Activated CD4-positive, alpha-beta T cell treated with anti-CD3 and anti-CD28 coated beads for 48 hours (primary cell): ENCODE measurements around the gene GAK.
A peak's percentile ranks its signal among the peaks of the same experiment; 100 is the strongest.

Experiments used
- DNase-seq: peaks from one replicate; pipeline ENCODE4 v3.0.0-alpha.2; 2020

Gene GAK

DNA sequence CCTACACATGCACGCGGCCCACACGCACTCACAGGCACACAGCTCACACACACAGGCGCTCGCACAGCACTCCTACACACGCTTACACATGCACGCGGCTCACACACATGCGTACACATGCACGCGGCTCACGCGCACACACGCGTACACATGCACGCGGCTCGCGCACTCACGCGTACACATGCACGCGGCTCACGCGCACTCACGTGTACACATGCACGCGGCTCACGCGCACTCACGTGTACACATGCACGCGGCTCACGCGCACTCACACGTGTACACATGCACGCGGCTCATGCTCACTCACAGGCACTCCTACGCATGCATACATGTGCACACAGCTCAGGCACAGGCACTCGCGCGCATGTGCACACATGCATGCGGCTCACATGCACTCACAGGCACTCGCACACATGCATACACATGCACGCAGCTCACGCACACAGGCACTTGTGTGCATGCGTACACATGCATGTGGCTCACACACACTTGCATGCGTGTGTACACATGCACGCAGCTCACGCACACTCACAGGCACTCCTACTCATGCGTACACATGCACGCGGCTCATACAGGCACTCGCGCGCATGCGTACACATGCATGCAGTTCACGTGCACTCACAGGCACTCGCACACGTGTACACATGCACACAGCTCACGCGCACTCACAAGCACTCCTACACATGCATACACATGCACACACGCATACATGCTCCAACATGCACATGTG, 44.9 kb downstream of the GAK start:
- DNase-seq = no peak

DNA sequence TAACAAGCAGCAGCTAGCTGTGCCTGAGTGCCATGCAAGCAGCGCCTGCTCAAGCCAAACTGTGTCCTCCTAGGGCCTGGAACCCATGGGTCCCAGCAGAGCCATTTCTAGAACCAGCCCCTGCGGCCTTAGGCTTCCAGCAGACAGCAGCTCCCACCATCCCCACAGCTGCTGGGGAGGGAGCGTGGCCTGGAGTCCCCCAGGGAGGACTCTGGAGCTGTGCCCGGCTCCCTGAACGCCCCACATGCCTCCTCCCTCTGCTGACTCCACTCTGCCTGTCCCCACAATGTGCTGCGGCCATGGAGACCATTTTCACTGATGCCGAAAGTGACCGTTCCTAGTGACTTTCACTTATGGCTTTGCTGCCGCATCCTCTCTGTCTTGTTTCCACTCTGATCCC, 45.9 kb downstream of the GAK start:
- DNase-seq = no peak

DNA sequence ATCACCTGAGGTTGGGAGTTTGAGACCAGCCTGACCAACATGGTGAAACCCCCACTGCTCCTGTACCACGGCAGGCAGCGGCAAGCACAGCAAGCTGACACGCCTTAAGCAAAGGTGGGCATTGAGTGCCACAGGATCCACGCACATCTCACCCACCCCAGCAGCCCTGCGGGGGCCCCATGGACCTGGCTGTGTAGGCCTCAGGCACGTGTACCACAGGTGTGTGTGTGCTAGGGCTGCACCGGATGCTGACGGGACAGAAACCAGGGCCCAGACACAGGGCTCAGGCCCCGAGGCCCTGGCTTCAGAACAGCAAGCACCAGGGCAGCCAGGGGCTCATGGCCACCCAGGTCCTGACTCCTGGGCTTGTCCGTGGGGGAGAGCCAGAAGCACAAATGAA, 46.8 kb downstream of the GAK start:
- DNase-seq = no peak

DNA sequence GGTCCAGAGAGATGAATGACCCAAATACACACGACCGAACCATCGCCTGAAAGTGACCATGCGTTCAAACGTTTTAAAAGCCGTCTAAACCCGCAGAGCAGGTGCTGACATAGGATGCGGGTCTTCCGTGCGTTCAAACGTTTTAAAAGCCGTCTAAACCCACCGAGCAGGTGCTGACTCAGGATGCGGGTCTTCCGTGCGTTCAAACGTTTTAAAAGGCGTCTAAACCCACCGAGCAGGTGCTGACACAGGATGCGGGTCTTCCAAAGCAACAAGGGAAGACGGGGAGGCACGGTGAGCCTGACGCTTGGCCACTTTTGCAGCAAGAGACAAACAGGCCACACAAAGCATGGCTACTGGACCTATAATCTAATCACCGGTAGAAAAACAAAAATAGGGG, 47.2 kb downstream of the GAK start:
- DNase-seq = no peak

DNA sequence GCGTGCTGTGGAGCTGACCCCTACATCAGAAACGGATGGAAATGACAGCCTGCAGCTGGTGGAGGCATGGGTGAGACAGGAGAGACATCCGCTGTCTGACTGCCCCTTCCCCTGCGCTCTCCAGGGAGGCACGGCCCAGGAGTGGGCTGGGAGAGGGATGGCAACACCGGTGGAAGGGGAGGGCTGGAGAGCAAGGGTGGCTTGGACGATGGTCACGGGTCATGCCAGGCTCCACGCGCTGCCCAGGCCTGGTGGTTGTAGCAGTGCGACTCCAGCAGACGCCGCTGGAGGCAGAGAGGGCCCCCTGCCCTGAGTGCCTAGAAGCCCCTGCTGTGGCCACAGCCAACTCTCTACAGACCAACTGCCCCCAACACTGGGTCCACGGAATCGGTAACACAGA, 47.9 kb downstream of the GAK start:
- DNase-seq = no peak

DNA sequence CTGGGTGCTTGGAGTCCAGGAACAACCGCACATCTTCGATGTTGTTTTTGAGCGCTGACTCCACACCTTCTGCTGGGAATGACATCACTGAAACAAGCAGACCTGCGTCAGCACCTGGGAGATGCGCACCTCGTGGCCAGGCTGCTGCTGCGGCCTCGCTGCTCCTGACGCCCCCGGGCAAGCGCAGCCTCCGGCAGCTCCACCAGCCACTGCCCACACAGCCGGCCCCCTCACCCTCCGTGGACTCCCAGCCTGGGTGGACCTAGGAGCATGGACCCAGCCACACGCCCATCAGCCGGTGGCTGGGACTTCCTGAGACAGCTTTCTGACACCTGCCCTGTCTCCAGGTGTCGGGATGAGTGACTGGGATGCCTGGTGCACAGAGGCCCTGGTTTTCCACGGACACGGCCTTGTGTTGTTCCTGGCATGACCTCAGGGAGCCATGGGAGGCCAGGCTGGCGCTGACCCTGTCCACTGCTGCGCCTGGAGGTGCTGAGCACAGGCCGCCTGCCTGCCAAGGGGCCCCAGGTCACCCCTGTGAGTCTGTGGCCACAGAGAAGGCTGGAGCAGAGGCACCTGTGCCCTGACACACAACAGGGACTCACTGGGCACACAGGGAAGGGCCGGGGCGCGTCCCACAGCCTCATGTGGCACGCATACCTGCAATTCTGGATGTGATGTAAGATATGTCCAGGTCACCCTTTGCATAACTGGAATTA, 48.6 kb downstream of the GAK start:
- no peak for DNase-seq

DNA sequence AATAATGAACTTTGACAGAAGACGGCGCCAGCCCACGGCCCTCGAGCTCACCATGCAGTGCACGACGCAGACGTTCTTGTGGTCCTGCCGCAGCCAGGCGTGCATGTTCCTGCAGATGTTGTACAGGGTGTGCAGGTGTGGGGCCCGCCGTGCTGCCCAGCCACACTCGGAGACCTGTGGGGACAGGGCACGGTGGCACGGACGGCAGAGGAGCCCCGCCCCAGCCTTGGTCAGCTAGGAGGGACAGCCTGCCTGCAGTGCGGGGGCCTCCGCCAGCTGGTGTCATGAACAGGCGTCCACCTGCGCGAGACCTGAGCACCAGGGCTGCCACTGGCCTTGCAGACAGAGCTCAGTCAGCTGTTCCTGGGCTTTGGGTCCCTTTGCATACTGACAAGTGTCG, 49.5 kb downstream of the GAK start:
- DNase-seq = no peak

DNA sequence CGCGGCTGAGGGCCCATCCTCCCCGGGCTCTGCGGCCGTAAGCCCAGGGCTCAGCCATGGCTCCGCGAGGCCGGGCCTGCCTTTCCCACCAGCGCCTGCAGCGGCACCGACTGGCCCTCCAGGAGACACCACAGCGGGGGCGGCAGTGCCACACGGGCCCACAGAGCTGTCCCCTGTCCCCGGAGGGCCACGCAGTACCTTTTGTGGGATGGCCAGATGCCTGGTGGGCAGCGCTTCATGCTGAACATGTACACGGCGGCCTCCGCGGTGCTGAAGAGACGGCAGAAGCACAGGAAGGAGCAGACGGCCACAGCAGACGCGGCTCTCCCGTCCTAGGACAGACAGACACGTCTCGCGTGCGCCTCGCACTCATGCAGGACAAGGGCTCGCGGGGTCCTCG, 50.4 kb downstream of the GAK start:
- DNase-seq = no peak

DNA sequence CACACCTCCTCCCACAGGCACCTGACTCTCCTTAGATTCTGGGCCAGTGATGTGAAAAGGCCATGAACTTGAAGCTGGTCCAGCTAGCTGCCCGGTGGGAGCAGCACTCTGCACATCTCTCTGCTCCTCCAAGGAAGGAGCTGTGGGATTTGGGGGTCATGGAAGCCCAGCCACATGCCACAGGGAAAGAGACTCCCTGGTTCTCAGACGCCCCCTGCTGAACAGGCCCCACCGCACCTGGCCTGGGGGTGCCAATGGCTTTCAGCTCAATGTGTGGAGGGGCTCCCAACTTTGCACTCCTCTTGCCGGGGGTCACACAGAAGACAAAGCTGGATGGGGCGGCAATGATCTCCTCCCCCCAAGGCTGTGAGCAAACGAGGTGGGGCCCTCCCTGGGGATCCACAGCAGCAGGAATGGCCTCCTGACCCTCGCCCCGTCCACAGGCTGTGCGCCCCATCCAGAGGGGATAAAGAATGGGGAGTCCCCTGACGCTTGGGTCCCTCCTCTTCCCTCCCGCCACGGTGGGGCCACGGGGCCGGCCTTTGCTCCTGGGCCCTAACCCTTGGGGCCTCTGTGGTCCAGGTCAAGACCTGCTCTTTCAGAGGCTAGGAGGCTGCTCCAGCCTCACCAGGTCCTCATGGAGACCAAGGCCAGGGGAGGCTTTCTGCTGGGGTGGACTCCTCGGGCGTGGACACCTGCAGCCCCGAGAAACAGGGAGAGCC, 51.3 kb downstream of the GAK start:
- no peak for DNase-seq

DNA sequence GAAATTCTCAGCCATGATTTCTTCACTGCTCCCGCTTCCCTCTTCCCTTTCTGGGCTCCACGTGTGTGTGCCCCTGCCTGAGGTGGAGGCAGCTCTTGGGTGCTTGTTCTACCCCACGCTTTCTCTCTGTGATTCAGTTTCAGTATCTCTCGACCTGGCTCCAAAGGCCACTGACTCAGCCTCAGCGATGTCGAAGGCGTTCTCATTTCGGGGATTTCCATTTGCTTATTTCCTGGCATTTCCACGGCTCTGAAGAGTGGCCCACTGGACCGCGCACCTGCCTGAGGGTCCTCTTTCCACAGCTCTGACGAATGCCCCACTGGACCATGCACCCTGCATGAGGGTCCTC, 52.4 kb downstream of the GAK start:
- peak; percentile 81 for DNase-seq

DNA sequence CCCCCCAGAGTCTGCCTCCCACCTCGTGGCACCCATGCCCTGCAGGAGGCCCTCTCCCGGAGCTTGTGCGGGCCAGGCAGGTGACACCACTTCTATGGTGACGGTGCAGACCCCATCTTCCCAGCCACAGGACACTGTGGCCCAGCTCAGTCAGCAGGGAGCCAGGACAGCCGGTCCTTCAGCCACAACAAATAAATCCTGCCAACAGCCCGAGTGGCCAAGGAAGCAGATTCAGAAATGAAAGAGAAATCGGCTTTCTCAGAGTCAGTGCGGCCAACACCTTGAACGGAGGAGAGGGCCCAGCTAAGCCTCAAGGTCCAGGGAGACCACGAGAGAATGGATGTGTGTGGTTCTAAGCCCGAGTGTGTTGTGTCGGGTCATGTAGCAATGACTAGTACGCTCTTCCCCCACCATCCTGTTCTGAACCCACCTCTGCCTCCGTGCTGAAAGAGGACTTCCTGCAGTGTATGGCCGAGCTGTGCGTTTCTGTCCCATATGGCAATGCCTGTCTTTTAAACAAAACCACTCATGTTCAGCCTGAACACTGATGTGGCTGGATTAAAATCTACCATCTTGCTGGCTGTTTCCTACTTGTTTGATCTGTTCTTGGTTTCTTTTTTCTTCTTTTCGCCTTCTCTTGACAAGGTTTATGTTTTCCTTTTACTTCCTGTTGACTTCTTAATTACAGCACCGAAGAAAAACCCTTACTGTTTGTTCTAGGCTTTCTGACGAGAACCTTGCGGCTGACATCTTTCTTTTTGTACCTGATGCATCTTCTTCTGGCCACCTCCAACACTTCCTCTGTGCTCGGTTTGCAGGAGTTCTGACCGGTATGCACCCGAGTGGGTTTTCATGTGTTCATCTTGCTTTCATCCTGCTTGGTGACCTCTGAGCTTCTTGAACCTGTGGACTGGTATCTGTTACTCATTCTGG, 53.1 kb downstream of the GAK start:
- DNase-seq = peak; percentile 48

DNA sequence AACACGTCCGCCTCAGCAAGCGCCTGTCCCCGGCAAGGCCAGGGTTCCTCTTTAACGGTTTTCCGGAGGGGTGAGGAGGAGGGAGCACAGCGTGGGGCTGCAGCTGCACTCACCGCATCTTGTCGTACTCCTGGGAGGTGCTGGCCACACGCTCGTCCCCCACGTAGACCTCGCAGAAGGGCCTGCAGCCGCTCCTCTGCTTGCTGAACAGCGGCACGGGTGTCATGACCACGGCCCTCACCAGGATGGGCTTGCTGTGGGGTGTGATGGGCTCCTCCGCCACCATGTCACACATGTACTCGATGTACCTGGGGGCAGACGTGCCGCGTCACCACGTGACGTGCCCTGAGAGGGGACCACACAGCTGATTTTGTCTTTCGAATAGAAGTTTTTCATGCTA, 54.6 kb downstream of the GAK start:
- no peak for DNase-seq

DNA sequence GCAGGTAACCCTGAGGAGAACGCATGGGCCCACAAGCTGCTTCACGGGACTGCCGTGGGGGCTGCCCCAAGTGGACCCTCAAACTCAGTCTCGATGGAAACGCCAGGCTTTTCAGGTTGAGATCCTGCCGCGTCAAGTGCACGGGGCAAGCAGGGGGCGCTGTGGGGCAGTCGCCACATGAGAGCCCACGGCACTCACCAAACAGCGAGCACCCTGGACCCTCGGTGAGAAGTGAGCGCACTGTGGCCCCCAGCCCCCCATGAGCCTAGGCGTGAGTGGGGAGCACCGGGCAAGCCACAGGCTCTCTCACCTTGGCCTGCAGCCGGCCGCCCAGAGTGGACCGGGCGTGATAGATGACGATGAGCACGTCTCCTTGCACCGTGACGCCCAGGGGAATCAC, 55.3 kb downstream of the GAK start:
- peak; percentile 20 for DNase-seq

DNA sequence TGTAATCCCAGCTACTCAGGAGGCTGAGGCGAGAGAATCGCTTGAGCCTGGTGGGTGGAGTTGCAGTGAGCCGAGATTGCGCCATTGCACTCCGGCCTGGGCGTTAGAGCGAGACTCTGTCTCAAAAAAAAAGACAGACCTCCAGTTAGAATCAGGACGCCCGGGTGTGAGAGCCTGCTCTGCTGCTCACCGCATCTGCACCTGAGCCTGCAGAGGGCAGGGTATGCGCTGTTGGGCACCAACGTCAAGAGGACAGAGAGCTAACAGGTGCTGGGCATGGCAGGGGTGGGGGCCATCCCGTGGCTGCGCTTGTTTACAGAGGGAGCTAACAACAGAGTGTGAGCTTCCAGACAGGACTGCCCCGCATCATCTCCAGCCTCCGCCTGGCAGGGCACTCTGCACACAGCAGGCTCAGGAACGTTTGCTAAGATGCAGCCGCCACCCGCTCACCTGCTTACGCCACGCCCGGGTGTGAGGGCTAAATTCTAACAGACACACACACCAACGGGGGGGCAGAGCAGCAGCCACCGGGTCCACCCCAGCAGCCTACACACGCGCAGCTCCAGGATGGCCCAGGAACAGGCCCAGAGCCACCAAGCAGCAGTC, 56.2 kb downstream of the GAK start:
- no peak for DNase-seq

DNA sequence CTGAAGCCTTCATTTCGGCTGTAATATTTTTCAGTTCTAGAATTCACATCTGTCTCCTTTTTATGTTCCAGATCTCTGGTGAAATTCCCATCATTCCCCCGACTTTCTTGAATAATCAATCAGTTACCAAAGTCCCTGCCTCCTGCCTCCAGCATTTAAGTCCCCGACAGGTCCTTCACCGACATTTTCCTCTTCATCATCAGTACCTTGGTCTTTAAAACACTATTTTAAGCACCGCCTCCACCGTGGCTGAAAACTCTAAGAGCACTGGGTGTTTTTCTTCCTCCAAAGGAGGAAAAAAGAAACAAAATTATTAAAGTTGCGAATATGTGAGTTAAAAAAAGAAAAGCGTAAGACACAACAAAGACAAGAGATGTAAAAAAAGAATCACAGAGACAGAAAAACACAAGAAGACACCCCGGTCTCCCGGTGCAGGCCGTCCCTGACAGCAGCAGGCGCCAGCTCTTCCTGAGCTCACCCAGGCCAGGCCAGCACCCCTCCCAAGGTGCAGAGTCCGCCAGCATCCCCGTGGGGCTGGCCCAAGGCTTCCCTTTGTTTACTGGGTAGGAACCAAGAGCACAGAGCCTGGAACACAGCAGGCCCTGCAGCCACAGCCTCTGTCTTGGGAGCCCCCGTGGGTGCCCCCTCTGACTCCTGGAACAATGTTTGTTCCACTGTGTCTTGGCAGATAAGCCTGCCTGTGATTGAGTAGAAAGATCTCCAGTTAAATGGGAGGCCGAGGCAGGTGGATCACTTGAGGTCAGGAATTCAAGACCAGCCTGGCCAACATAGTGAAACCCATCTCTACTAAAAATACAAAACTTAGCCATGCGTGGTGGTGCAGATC, 56.9 kb downstream of the GAK start:
- no peak for DNase-seq

DNA sequence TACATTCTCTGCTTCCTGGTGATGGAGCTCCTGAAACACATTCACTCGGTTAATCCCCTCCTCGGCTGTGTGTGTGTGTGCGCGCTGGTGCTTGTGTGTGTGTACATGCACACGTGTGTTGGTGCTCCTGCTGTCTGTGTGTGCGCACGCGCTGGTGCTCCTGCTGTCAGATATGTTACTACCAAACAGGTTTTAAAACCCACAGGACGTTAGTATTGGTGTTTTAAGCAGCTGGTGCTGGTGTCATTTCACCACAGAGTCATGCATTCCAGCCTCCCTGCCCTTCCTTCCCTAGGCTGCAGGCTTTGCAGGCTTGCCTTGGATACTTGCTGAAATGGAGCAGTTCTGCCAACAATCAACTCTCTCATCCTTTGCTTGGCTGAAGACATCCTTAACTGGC, 58.1 kb downstream of the GAK start:
- no peak for DNase-seq

DNA sequence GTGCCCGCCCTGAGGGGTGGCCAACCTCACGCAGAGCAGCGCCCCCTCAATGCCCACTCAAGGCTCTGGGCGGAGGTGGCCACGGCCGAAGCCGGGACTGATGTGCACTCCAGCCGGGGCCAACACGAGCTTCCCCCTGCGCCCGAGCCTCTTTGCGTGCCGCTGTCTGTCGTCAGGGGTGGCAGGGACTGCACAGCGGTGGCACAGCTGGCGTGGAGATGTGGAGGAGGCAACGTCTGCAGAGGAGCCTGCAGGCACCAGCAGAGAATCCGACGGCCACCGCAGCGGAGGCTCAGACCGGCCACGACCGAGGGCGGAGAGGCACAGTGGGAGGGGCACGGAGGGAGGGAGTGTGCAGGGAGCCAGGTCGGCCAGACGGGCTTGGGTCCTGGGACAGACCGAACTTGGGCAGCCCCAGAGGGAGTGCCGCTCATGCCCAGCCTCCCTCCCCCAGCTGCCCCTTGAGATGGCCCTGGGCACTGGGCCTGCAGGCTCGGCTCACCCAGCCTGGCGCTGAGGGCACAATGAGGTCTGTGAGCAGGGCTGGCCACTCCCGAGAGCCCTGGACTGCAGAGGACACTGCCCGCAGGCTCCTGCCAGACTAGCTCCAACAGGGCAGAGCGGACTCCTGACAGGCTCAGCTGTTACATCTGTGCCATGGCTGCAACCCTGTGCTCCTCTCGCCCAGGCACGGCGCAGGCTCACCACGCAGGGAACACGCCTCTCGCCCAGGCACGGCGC, 59.7 kb downstream of the GAK start:
- no peak for DNase-seq

DNA sequence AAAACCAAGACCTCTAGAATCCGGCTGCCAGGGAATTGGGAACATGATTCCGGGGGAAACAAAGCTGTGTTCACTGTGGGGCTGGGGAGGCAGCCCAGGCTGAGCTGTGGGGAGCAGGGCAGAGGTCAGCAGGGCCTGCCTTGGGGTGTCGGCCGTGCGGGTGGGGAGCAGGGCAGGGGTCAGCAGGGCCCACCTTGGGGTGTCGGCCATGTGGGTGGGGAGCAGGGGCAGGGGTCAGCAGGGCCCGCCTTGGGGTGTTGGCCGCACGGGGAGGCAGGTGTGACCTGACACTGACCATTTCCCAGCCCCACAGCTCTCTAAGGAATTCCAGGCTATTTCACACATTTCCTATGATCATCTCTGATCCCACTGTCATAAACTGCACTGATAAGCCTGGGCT, 60.6 kb downstream of the GAK start:
- DNase-seq = no peak

DNA sequence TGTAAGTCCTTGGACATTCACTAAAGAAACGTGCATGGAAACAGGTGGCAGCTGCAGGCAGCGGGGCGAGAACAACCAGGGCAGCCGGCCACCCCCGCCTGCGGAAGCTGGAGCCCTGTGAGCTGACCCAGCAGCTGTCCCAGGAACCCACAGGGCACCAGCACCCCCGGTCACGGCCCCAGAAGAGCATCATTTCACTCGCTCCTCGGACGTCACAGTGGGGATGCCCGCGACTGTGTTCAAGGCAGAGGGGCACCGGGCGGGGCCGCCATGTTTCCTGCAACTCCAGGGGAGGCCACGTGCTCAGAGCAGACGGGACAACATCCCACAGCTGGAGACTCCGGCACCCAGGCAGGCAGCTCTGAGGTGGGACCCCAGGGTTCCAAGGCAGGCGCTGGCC, 61.2 kb downstream of the GAK start:
- no peak for DNase-seq

DNA sequence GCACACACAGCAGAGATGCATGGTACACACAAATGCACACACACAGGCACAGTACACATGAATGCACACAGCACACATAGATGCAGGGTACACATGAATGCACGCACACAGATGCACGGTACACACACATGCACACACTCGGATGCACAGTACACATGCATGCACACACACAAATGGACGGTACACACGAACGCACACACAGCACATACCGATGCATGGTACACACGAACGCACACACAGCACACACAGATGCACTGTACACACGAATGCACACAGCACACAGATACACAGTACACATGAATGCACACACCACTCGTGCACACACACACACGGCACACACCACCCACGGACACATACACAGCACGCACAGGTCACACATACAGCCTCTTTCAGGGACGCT, 62.3 kb downstream of the GAK start:
- DNase-seq = no peak

DNA sequence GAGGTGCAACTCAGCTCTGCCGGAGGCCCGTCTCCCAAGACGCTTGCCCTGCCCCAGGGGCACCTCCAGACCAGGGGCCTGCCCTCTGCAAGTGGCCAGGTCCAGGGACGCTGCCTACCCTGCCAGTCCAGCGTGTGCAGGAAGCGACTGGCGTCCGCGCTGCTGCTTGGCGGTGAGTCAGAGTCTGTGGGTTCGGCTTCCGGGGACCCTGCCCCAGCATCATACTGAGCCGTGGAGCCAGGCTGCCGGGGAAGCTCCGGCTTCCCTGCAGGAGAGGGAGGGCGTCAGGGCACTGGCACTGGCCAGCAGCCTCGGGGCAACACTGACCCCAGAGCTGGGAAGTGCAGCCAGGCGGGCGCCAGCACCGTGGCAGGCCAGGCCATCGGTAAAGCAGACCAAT, 63.7 kb downstream of the GAK start:
- DNase-seq = no peak
